Panc1 (cell line): ENCODE data around the gene DSC3. TPM values are rescaled to one million over a fixed set of nuclear protein-coding genes. Genes with fewer than 3 reads are reported as not detected.

Experiments
- ATAC-seq: fragments of 200-7000 bp; cut with Tn5 transposase; 2 replicates; pipeline ENCODE4 v1.9.1; 2020; ENCODE audit warnings: mild to moderate bottlenecking, moderate library complexity
- BruUV-seq: library from RNA; stranded (reverse); fragments of 400-500 nt; replicated peaks from 2 replicates; lab custom pipeline; 2021; lab: Mats Ljungman, UMichigan
- CTCF ChIA-PET: fragments of 300-600 bp; sonication (Branson Sonifier 250); formaldehyde crosslinking; loops from one replicate; lab custom pipeline; 2022; ENCODE audit warnings: antibody characterized with exemption; lab: Charles Lee
- POLR2A ChIA-PET: fragments of 300-600 bp; sonication (Branson Sonifier 250); formaldehyde crosslinking; loops from one replicate; lab custom pipeline; 2022; ENCODE audit warnings: antibody characterized with exemption; lab: Charles Lee
- DNase-seq: peaks from one replicate; pipeline ENCODE4 v3.0.0-alpha.2; 2010; ENCODE audit warnings: low read depth, low spot score
- H3K27ac ChIP-seq: 2 replicates; pipeline ENCODE4 v1.5.1; 2011; ENCODE audit warnings: mild to moderate bottlenecking, low read length, inconsistent platforms
- H3K27me3 ChIP-seq: fragments of 200-500 bp; sonication (Bioruptor generic); 2 replicates; pipeline ENCODE4 v1.6.0; 2014; ENCODE audit warnings: low read length, inconsistent platforms; ENCODE audit not compliant: control insufficient read depth, insufficient read depth
- H3K36me3 ChIP-seq: fragments of 200-500 bp; sonication (Bioruptor generic); 2 replicates; pipeline ENCODE4 v1.5.1; 2014; ENCODE audit warnings: inconsistent platforms, mild to moderate bottlenecking, low read length, moderate library complexity; ENCODE audit not compliant: control insufficient read depth, insufficient read depth
- H3K4me1 ChIP-seq: 2 replicates; pipeline ENCODE4 v1.5.1; 2011; ENCODE audit warnings: inconsistent platforms, mild to moderate bottlenecking, low read length, moderate library complexity; ENCODE audit not compliant: control insufficient read depth, insufficient read depth
- H3K4me3 ChIP-seq, 2 experiments: 2 replicates each; pipeline ENCODE4 v1.5.1; 2011 to 2012; ENCODE audit warnings: low read depth in 2 of 2, low read length in 2 of 2, mild to moderate bottlenecking in 2 of 2, inconsistent platforms in 1 of 2, moderate library complexity in 1 of 2
- H3K9me3 ChIP-seq: fragments of 200-500 bp; sonication (Bioruptor generic); 2 replicates; pipeline ENCODE4 v1.5.1; 2014; ENCODE audit warnings: low read depth, mild to moderate bottlenecking, inconsistent platforms, low read length, moderate library complexity; ENCODE audit not compliant: control insufficient read depth, insufficient read depth
- CTCF ChIP-seq: fragments of 450-650 bp; IDR thresholded peaks from 2 replicates; pipeline ENCODE4 v1.5.1; 2017; ENCODE audit warnings: mild to moderate bottlenecking
- POLR2AphosphoS5 ChIP-seq: IDR thresholded peaks from 2 replicates; pipeline ENCODE4 v1.6.1; 2012; ENCODE audit warnings: mild to moderate bottlenecking, low read depth, low read length, moderate library complexity
- SIN3A ChIP-seq: IDR thresholded peaks from 2 replicates; pipeline ENCODE4 v1.6.1; 2012; ENCODE audit warnings: low read depth, mild to moderate bottlenecking, low read length, moderate library complexity, borderline replicate concordance; ENCODE audit not compliant: insufficient read depth
- TCF7L2 ChIP-seq: IDR thresholded peaks from 2 replicates; pipeline ENCODE4 v1.6.1; 2011; ENCODE audit warnings: mild to moderate bottlenecking, low read depth, low read length, inconsistent platforms
- in situ Hi-C: cut with HindIII; loops from 2 replicates; pipeline ENCODE4 v1.10.0; 2016; ENCODE audit warnings: low sequenced_read_pairs, low pct_unique_long_range_greater_than_20kb
- intact Hi-C: fragments of 100-400 bp; cut with micrococcal nuclease; formaldehyde crosslinking; loops from one replicate; pipeline ENCODE4 v1.10.0; 2022; ENCODE audit not compliant: unreplicated experiment
- total RNA-seq: library from RNA; stranded (reverse); gene quantifications from one replicate; pipeline ENCODE4 v1.2.1, GENCODE V29; 2021; ENCODE audit not compliant: unreplicated experiment
- TF ChIP-seq, protein P1 (sequence below), 2 experiments: IDR thresholded peaks; 2 replicates each; pipeline ENCODE4 v1.6.1; 2011 to 2012; ENCODE audit warnings: low read depth in 2 of 2, control low read depth in 1 of 2, low read length in 1 of 2, mild to moderate bottlenecking in 1 of 2, moderate library complexity in 1 of 2; ENCODE audit not compliant: insufficient read depth in 1 of 2

The DSC3 gene
- total RNA-seq, 1 experiment from 2014 or later = 0.23 TPM

GRCh38 chr18:31070206-31070605 lies 27.7 kb upstream of the DSC3 start:
- ChIA-PET CTCF (no interaction called here), POLR2A (no interaction called here)
- no peaks in the 10 kb centered on the region for H3K36me3 ChIP-seq
- no peak overlapping the region for H3K4me3 ChIP-seq
- ATAC-seq = no peak
- intact Hi-C loops = no loop called here
- H3K27me3 ChIP-seq = no peaks in the 10 kb centered on the region
- no peak overlapping the region for H3K27ac ChIP-seq
- H3K4me1 ChIP-seq = no peaks in the 10 kb centered on the region
- DNase-seq = no peak
- BruUV-seq = no TSS peak
- no peaks in the 10 kb centered on the region for H3K9me3 ChIP-seq
- TF ChIP-seq SIN3A (no peak), POLR2AphosphoS5 (no peak), CTCF (no peak)
- TF ChIP-seq, protein P1, sequence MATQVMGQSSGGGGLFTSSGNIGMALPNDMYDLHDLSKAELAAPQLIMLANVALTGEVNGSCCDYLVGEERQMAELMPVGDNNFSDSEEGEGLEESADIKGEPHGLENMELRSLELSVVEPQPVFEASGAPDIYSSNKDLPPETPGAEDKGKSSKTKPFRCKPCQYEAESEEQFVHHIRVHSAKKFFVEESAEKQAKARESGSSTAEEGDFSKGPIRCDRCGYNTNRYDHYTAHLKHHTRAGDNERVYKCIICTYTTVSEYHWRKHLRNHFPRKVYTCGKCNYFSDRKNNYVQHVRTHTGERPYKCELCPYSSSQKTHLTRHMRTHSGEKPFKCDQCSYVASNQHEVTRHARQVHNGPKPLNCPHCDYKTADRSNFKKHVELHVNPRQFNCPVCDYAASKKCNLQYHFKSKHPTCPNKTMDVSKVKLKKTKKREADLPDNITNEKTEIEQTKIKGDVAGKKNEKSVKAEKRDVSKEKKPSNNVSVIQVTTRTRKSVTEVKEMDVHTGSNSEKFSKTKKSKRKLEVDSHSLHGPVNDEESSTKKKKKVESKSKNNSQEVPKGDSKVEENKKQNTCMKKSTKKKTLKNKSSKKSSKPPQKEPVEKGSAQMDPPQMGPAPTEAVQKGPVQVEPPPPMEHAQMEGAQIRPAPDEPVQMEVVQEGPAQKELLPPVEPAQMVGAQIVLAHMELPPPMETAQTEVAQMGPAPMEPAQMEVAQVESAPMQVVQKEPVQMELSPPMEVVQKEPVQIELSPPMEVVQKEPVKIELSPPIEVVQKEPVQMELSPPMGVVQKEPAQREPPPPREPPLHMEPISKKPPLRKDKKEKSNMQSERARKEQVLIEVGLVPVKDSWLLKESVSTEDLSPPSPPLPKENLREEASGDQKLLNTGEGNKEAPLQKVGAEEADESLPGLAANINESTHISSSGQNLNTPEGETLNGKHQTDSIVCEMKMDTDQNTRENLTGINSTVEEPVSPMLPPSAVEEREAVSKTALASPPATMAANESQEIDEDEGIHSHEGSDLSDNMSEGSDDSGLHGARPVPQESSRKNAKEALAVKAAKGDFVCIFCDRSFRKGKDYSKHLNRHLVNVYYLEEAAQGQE (IDR thresholded peaks at IDR 0.05; ENCODE audit: insufficient read depth in 1 of 2, low read depth in 2 of 2, low read length in 1 of 2) = no peak
- in situ Hi-C loops = no loop called here

GRCh38 chr18:31066266-31066665 lies 23.7 kb upstream of the DSC3 start:
- POLR2A ChIA-PET = interaction anchor here (0.6 kb wide), 1 partner anchor 657 kb away, joined by 3 read pairs; no protein-coding TSS in a partner anchor

More at GRCh38 chr18:31066266-31066665, 23.7 kb upstream of the DSC3 start:
- BruUV-seq = no TSS peak
- no peaks in the 10 kb centered on the region for H3K9me3 ChIP-seq
- no peak for DNase-seq
- ATAC-seq = no peak
- H3K4me1 ChIP-seq = no peaks in the 10 kb centered on the region
- no peaks in the 10 kb centered on the region for H3K36me3 ChIP-seq
- intact Hi-C loops (no loop called here), in situ Hi-C loops (no loop called here)
- no peaks in the 10 kb centered on the region for H3K27me3 ChIP-seq
- CTCF ChIA-PET = no interaction called here
- H3K27ac ChIP-seq = no peak overlapping the region
- no peak for TF ChIP-seq CTCF
- no peak for TF ChIP-seq SIN3A
- no peak for TF ChIP-seq POLR2AphosphoS5
- TF ChIP-seq, protein P1 (IDR thresholded peaks at IDR 0.05; ENCODE audit: insufficient read depth in 1 of 2, low read depth in 2 of 2, low read length in 1 of 2) = no peak
- no peak for TF ChIP-seq TCF7L2
- no peak overlapping the region for H3K4me3 ChIP-seq
